Transverse colon (tissue), 4 donors: ENCODE data around the gene ZER1. TPM values are rescaled to one million over a fixed set of nuclear protein-coding genes. Genes with fewer than 3 reads are reported as not detected.
A peak's percentile ranks its signal among the peaks of the same experiment; 100 is the strongest.

ENCODE experiments used
- DNase-seq: peaks from one replicate; pipeline ENCODE4 v3.0.0-alpha.2; 2019
- H3K27ac ChIP-seq, 4 donors: fragments of 200-600 bp; sonication (generic); 2 replicates each; pipeline ENCODE4 v1.5.1; 2016 to 2018; ENCODE audit warnings: inconsistent platforms in 4 of 4
- H3K27me3 ChIP-seq: fragments of 200-600 bp; sonication (generic); 2 replicates; pipeline ENCODE4 v1.5.1; 2017; ENCODE audit warnings: inconsistent platforms
- H3K36me3 ChIP-seq, 4 donors: fragments of 200-600 bp; sonication (generic); 2 replicates each; pipeline ENCODE4 v1.5.1; 2017 to 2019; ENCODE audit warnings: inconsistent platforms in 4 of 4
- H3K4me1 ChIP-seq, 4 donors: fragments of 200-600 bp; sonication (generic); 2 replicates each; pipeline ENCODE4 v1.5.1; 2017 to 2020; ENCODE audit warnings: inconsistent platforms in 4 of 4
- H3K4me3 ChIP-seq, 4 donors: fragments of 200-600 bp; sonication (generic); 1 replicate in 1 of 4; 2 replicates in 3 of 4; pipeline versions ENCODE4 v1.5.1 to v1.6.1; 2017 to 2019; ENCODE audit warnings: inconsistent platforms in 4 of 4
- H3K9me3 ChIP-seq, 2 donors: fragments of 200-600 bp; sonication (generic); 2 replicates each; pipeline ENCODE4 v1.5.1; 2017 to 2019; ENCODE audit warnings: inconsistent platforms in 2 of 2
- EP300 ChIP-seq: sonication (generic); formaldehyde crosslinking; IDR thresholded peaks from one replicate; pipeline ENCODE4 v1.6.1; 2017; ENCODE audit warnings: antibody characterized with exemption, low read depth
- POLR2A ChIP-seq: fragments of 450-650 bp; IDR thresholded peaks from one replicate; pipeline ENCODE4 v1.6.1; 2016; ENCODE audit warnings: antibody characterized with exemption, mild to moderate bottlenecking, moderate library complexity
- POLR2AphosphoS5 ChIP-seq, 3 donors: sonication (generic); formaldehyde crosslinking; IDR thresholded peaks; one replicate each; pipeline ENCODE4 v1.6.1; 2016; ENCODE audit warnings: antibody characterized with exemption in 3 of 3
- WGBS, 2 donors: methylation state at CpG; one replicate each; pipeline ENCODE4 v1.1.5; 2018; ENCODE audit warnings: low coverage in 1 of 2; 5-methylcytosine and 5-hydroxymethylcytosine counted together
- in situ Hi-C, 4 donors: fragments of 200-750 bp; cut with MboI; loops; one replicate each; pipeline versions ENCODE4 v1.15.0 to v1.15.1; 2017; ENCODE audit warnings: low sequenced_read_pairs in 3 of 4, low pct_ligation_motif_present in 1 of 4, low pct_unique_long_range_greater_than_20kb in 1 of 4
- intact Hi-C: fragments of 100-400 bp; cut with DNase I; formaldehyde crosslinking; loops from one replicate; pipeline ENCODE4 v1.15.1; 2023; ENCODE audit warnings: low total_unique reads
- total RNA-seq, 4 donors: library from RNA; depleted of rRNA; stranded (reverse); fragments of >200 nt; gene quantifications; one replicate each; pipeline ENCODE4 v1.1.0, GENCODE V29; 2016
- TF ChIP-seq, protein P1 (sequence below), 5 experiments: fragments of 200-600 bp in 3 of 5; fragments of 450-650 bp in 2 of 5; sonication (generic) in 3 of 5; IDR thresholded peaks; 1 replicate in 2 of 5; 2 replicates in 3 of 5; pipeline ENCODE4 v1.5.1; 2016 to 2017; ENCODE audit warnings: antibody characterized with exemption in 5 of 5, inconsistent platforms in 3 of 5, mild to moderate bottlenecking in 2 of 5, moderate library complexity in 1 of 5

The ZER1 gene
- total RNA-seq, 4 donors from 2014 or later, result 57.5 to 116 (median 73.8) TPM

DNA sequence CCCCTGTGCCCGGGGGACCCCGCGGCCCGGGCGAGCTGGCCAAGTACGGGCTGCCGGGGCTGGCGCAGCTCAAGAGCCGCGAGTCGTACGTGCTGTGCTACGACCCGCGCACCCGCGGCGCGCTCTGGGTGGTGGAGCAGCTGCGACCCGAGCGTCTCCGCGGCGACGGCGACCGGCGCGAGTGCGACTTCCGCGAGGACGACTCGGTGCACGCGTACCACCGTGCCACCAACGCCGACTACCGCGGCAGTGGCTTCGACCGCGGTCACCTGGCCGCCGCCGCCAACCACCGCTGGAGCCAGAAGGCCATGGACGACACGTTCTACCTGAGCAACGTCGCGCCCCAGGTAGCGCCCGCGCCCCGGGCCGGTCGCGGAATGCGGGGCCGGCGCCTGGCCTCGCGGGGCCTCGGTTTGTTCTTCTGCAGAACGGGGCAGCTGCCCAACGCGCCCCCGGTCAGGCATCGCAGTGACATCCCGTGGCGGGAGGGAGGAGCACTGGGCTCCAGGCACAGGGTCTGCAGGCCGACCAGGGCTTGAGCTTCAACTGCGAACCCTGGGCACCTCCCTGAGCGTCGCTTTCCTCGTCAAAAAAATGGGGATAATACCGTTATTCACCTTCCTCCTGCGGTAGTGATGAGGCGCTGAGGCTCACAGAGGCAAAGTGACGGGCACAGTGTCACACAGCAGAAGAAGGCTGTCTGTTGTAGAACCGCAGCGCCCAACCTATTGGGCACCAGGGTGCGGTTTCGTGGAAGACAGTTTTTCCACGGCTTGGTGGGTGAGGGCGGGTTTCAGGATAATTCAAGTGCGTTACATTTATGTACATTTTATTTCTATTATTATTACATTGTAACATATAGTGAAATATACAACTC, 47.4 kb upstream of the ZER1 start:
- Histone ChIP-seq H3K4me3 (peak overlapping the region; percentile 57 to 69 (median 58)), H3K27me3 (no peaks in the 10 kb centered on the region), H3K9me3 (no peaks in the 10 kb centered on the region), H3K4me1 (peaks cover 10 to 18% (median 16%) of the 10 kb centered on the region in 4 donors), H3K36me3 (no peaks in the 10 kb centered on the region), H3K27ac (peak overlapping the region; percentile 84 to 95 (median 90))
- intact Hi-C loops, result no loop called here
- TF ChIP-seq POLR2A (no peak), POLR2AphosphoS5 (IDR thresholded peaks at IDR 0.05) (no peak), EP300 (no peak)
- TF ChIP-seq, protein P1, sequence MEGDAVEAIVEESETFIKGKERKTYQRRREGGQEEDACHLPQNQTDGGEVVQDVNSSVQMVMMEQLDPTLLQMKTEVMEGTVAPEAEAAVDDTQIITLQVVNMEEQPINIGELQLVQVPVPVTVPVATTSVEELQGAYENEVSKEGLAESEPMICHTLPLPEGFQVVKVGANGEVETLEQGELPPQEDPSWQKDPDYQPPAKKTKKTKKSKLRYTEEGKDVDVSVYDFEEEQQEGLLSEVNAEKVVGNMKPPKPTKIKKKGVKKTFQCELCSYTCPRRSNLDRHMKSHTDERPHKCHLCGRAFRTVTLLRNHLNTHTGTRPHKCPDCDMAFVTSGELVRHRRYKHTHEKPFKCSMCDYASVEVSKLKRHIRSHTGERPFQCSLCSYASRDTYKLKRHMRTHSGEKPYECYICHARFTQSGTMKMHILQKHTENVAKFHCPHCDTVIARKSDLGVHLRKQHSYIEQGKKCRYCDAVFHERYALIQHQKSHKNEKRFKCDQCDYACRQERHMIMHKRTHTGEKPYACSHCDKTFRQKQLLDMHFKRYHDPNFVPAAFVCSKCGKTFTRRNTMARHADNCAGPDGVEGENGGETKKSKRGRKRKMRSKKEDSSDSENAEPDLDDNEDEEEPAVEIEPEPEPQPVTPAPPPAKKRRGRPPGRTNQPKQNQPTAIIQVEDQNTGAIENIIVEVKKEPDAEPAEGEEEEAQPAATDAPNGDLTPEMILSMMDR (IDR thresholded peaks at IDR 0.05), result no peak
- in situ Hi-C loops, result no loop called here
- 10 to 31% methylated on average over 3 to 66 of the region's 90 CpGs for WGBS, 2 donors
- peak; percentile 43 for DNase-seq

DNA sequence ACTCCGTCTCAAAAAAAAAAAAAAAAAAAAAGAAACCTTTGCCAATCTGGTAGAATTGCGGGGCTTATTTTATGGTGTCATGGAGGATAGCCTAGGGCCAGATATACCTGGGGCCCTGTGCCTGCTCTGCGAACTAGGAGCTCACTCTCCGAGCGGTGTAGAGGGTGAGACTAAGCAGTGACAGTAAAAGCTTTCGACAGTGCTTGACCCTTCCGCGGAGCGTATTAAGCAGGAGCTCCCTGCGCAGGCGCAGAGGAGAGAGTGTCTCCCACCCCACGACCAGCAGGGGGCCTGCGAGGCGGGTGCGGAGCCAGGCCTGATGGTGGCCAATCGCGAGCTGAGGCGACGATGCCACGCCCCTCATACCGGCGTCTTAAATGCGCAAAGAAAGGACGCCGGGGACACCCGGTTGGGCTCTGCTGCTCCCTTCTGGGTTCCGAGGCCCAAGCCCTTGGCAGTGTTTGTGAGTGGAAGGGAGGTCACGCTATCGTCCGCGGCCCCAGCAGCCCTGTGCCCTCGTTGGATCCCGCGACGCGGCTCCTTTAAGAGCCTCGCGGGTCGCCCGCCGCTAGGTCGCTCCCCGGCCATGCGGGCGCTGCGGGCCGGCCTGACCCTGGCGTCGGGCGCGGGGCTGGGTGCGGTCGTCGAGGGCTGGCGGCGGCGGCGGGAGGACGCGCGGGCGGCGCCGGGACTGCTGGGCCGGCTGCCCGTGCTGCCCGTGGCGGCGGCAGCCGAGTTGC, 46.5 kb upstream of the ZER1 start, which contains the start of gene ENDOG:
ENDOG (plus strand) TSS at position 402 of the 740 bp plus-strand sequence; CDS start at position 587, 185 bp downstream.
- in situ Hi-C loops, result no loop called here
- Histone ChIP-seq H3K27me3 (no peaks in the 10 kb centered on the region), H3K4me1 (peaks cover 10 to 18% (median 16%) of the 10 kb centered on the region in 4 donors), H3K27ac (peak within 1 kb of the TSS; percentile 84 to 95 (median 90)), H3K36me3 (no peaks in the 10 kb centered on the region), H3K4me3 (peak within 1 kb of the TSS; percentile 57 to 69 (median 58)), H3K9me3 (no peaks in the 10 kb centered on the region)
- peak; percentile 99 for DNase-seq
- TF ChIP-seq, protein P1 (IDR thresholded peaks at IDR 0.05), result peak; percentile 96 to 99 (median 98)
- TF ChIP-seq EP300, result no peak
- TF ChIP-seq POLR2A, result peak; percentile 76
- peak; percentile 83 to 92 (median 86) for TF ChIP-seq POLR2AphosphoS5 (IDR thresholded peaks at IDR 0.05)
- intact Hi-C loops, result no loop called here
- 1 to 6% methylated on average over 3 to 69 of the region's 70 CpGs for WGBS, 2 donors

DNA sequence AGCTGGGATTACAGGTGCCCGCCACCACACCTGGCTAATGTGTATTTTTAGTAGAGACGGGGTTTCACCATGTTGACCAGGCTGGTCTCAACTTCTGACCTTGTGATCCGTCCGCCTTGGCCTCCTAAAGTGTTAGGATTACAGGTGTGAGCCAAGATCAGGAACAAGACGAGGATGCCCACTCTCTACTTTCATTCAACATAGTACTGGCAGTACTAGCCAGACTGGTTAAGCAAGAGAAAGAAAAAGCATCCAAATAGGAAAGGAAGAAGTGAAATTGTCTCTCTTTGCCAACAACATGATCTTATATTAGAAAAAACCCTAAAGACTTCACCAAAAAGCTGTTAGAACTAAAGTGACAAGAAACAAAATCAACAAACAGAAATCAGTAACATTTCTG, 39.1 kb upstream of the ZER1 start:
- no peak overlapping the region for H3K4me3 ChIP-seq
- no peak overlapping the region for H3K27ac ChIP-seq
- no peak for TF ChIP-seq POLR2A
- no peak for TF ChIP-seq POLR2AphosphoS5 (IDR thresholded peaks at IDR 0.05)
- no peak for TF ChIP-seq EP300
- TF ChIP-seq, protein P1 (IDR thresholded peaks at IDR 0.05), result no peak
- no peaks in the 10 kb centered on the region for H3K4me1 ChIP-seq
- DNase-seq, result no peak
- WGBS, 2 donors, result 40 to 64% methylated on average over 1 to 5 of the region's 5 CpGs
- in situ Hi-C loops (no loop called here), intact Hi-C loops (no loop called here)
- no peaks in the 10 kb centered on the region for H3K27me3 ChIP-seq
- peaks cover 0 to 16% (median 0%) of the 10 kb centered on the region in 4 donors for H3K36me3 ChIP-seq
- H3K9me3 ChIP-seq, result no peaks in the 10 kb centered on the region

DNA sequence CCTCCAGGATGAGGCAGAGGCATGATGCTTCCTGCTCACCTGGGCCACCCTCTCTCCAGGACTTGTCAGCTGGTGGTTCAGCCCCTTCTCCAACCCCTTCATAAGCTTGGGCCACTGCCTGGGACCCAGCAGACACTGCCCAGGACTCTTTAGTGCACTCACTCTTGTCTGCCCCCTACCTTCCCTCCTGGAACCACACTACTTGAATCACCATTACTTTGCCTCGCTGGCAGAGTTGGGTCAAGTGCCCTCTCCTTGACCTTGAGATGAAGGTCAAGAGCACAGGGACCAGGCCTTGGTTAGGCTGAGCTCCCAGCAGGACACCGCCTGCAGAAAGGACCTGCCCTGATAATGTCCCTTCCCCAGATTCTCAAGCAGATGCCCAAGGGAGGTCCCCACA, 38.1 kb upstream of the ZER1 start:
- H3K4me3 ChIP-seq, result no peak overlapping the region
- in situ Hi-C loops (no loop called here), intact Hi-C loops (no loop called here)
- no peaks in the 10 kb centered on the region for H3K27me3 ChIP-seq
- TF ChIP-seq EP300 (no peak), POLR2AphosphoS5 (IDR thresholded peaks at IDR 0.05) (no peak), POLR2A (no peak)
- TF ChIP-seq, protein P1 (IDR thresholded peaks at IDR 0.05), result no peak
- H3K36me3 ChIP-seq, result peaks cover 0 to 20% (median 0%) of the 10 kb centered on the region in 4 donors
- 91% methylated on average over 2 of the region's 2 CpGs; no CpG with 5 or more reads in 1 of the 2 donors for WGBS, 2 donors
- H3K27ac ChIP-seq, result no peak overlapping the region
- H3K9me3 ChIP-seq, result no peaks in the 10 kb centered on the region
- H3K4me1 ChIP-seq, result no peaks in the 10 kb centered on the region
- DNase-seq, result no peak
